GM03348 (cell line): ENCODE data around the gene TRIM67.

Experiments used
- DNase-seq: peaks from one replicate; pipeline ENCODE4 v3.0.0; 2012; ENCODE audit warnings: low spot score

The TRIM67 gene

GRCh38 chr1:231233735-231234417 is 72.0 kb downstream of the TRIM67 start:
- no peak for DNase-seq

- DNase-seq: no peak
These were observed 72.6 kb downstream of the TRIM67 start for GRCh38 chr1:231234506-231234905.

- no peak for DNase-seq
These were observed 73.8 kb downstream of the TRIM67 start for GRCh38 chr1:231235526-231236207.

- no peak for DNase-seq
These were observed 74.3 kb downstream of the TRIM67 start for GRCh38 chr1:231236208-231236591.

- DNase-seq: no peak
These were observed 75.1 kb downstream of the TRIM67 start for GRCh38 chr1:231236938-231237337.

GRCh38 chr1:231238298-231238697 is 76.4 kb downstream of the TRIM67 start:
- no peak for DNase-seq

GRCh38 chr1:231240531-231240882 is 78.6 kb downstream of the TRIM67 start:
- DNase-seq: peak; percentile 17

- peak; percentile 99 for DNase-seq
These were observed 79.3 kb downstream of the TRIM67 start, which contains the start of gene GNPAT for GRCh38 chr1:231240883-231241735. Gene GNPAT, plus strand, starts transcription at chr1:231241212. Its CDS starts 167 bp downstream, at chr1:231241379.

GRCh38 chr1:231241750-231242149 is 79.9 kb downstream of the TRIM67 start:
- peak; percentile 39 for DNase-seq

GRCh38 chr1:231242516-231243198 is 80.8 kb downstream of the TRIM67 start:
- DNase-seq: peak; percentile 31

GRCh38 chr1:231248778-231249177 is 86.9 kb downstream of the TRIM67 start:
- no peak for DNase-seq

- DNase-seq: no peak
These were observed 90.5 kb downstream of the TRIM67 start for GRCh38 chr1:231252336-231252735.

GRCh38 chr1:231260351-231260750 is 98.5 kb downstream of the TRIM67 start:
- DNase-seq: no peak

- no peak for DNase-seq
These were observed 102.8 kb downstream of the TRIM67 start for GRCh38 chr1:231264642-231265041.

GRCh38 chr1:231265379-231265778 is 103.5 kb downstream of the TRIM67 start:
- no peak for DNase-seq

- DNase-seq: no peak
These were observed 105.0 kb downstream of the TRIM67 start for GRCh38 chr1:231266811-231267322.
